GM04504 (cell line): ENCODE data around the gene DDR2.

Source experiments
- DNase-seq: peaks from one replicate; pipeline ENCODE4 v3.0.0-alpha.2; 2012; ENCODE audit warnings: low read depth

Gene DDR2

DNA sequence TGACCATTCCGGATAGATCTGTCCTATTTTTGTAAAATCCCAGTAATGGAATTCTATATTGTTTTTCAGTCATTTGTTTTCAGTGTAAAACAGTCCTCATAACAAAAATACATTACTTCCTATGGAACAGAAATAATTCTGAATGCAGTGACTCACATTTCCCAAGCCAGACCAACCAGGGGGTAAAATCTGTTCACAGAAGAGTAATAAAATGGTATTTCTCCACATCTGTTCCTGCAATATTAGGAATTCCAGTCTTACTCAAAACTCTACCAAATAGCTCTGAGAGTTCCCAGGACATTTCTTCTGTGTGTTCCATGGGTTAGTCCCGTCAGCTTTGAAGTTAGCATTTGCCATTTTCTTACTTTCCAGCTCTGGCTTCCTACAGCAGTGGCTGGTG, 2.6 kb upstream of the DDR2 start:
- peak; percentile 65 for DNase-seq

DNA sequence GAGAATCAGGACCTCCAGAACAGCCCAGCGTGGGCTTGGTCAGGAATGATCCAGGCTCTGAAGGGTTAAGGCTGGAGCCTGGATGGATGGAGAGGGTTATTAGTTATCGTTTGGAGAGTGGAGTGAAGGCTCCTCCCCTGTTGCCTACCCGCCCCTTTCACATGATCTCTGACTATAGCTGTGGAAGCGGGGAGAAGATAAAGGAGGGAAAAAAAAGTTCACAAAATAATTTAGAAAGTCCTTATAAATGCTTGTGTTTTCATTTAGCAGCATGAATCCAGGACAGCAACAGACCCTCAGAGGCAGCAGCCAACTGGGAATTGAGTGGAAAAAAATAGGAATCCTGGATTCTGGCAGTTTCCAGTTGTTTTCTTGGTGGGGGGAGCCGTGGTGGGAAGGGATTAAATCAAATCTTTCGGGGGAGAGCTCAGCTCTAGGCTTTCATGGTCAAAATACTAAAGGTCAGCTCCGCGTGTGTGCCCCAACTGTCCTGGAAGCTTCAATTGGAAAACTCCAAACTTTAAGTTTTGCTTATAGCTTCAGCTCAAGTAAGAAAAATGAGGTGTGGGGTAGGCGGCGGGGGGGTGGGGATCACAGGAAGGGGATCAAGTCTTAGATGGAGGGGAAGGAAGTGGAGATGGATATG, 595 bp upstream of the DDR2 start:
- DNase-seq: no peak

DNA sequence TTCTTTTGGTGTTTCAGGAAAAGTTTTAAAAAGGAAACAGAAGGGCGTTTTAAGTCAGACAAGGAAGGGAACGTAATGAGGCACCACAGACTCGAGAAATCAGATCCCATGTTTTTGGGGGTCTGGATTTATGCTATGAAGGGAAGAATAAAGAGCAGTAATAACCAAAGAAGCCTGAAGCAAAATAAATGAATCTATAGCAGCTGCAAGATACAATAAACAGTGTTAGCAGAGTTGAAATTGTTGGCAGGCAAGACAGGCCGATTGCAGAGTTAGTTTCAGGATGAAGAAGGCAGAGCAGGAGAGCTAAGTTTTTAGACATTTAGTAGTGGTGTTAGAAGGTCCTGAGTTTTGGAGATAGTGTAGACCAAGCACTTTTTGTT, 425 bp downstream of the DDR2 start:
- DNase-seq: no peak

DNA sequence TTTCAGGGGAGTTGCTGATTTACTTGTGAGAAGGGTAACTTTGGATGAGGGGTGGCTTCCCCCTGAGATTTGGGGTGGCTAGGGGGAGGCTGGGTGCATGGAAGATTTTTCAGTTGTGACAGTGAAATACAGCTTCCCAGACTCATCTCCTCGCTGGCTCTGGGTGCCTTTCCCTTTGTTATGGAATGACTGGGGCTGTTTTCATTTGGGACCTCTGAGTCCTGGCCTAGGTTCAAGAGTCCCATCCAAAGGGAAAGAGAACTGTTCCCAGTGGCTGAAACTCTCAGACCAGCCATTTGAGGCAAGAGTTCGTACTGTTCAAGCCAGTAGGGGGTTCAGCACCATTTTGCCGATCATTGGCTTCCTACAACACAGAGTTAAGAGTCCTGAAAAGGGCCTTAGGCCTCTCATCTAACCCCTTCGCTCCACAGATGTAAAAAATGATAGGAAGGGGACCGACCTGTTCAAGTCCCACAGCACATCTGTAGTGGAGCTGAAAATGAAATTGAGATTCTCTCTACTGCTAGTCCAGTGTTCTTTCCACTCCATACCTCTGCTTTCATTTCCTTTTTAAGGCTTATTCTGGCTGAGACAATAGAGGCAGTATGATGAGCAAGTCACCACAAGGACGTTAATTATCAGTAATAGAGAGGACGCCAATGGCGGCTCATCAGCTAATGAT, 958 bp downstream of the DDR2 start:
- DNase-seq: no peak

DNA sequence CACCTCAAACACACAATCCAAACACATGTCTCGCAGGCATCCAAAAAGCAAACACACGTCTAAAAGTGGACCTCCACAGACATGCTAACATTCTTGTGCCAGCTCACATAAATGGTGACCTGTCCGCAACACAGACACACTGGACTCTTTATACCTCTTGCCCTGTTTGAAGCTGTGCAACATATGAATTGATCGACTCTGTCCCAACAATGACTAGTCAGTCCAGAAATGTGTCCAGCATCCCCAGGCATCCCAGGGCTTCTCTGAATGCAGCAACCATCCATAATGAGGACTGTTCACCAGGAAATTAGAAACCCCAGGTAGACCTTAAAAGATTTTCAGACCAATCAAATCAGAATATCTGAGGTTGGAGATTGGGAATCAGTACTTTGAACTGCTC, 3.2 kb downstream of the DDR2 start:
- no peak for DNase-seq

DNA sequence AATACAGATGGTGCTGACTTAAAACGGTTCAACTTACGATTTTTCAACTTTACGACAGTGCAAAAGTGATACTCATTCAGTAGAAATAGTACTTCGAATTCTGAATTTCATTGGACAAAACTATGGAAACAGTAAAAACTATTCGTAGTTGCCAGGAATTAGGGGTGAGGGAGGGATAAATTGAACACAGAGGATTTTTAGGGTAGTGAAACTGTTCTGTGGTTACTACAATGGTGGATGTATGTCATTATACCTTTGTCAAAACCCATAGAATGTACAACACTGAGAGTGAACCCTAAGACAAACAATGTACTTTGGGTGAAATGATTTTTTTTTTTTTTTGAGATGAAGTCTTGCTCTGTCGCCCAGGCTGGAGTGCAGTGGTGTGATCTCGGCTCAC, 7.5 kb downstream of the DDR2 start:
- no peak for DNase-seq

DNA sequence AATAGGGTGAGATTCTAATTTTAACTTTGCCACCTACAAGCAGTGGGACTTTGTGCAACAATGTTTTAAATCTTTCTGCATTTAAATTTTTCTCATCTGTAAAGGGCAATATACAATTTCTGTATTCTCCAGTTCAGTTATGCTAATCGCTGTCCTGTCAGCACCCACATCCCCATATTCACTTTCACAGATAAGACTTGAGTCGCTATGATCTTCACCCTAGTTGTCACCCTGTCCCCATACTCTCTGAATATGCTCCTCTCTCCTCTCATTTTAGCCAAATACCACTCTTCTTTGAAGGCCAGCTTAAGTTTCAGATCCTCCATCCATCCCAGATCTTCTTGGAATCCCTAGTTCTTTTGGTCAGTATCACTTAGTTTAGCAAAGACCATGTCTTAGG, 8.8 kb downstream of the DDR2 start:
- no peak for DNase-seq

DNA sequence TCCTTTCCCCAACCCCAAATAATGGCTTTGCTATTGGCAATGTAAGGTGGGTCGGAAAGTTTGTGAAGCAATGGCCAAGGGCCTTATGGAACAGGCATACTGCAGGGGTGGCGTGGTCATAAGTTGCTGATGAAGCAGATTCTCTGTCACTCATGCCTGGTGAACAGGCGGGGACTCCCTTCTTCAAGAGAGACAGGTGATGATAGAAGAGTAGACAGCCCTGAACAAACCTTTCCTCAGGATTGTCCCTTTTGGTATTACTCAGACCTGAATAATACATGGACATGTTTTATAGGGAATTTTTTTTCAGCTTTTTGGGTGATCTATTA, 12.7 kb downstream of the DDR2 start:
- no peak for DNase-seq

DNA sequence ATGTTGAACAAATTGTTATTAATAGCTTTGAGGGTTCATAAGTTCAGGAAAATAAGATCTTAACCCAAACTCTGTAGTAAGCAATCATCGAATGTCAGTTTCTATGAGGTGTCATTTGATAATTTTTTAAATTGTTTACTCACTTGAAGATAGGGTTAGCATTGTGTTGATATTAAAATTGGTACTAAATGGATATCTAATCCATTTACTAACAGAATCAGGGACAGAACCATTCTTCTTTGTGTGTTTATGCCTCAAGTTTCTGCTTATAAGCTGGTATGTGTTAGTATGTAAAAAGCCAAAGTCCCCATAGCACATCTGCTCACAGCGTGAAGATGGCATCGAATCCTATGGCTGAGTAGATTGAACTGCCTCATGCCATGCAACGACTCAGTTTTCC, 13.4 kb downstream of the DDR2 start:
- DNase-seq: no peak

DNA sequence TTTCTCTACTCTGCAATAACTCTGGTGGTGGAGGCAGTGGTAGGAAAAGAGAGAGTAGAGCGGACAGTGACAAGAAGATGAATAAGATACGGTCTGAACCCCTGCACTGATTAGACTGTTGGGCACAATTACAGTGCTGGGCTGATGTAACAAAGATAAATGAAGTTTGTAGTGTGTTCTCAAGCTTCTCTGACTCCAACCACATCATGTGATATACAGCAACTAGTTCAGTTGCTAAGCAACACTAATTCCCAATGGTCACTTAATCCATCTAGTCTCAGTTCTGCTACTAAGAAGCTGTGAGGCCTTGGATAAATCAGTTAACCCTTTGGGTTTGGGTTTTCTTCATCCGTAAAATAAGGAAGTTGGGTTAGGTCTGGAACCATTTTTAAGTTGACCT, 17.3 kb downstream of the DDR2 start:
- no peak for DNase-seq

DNA sequence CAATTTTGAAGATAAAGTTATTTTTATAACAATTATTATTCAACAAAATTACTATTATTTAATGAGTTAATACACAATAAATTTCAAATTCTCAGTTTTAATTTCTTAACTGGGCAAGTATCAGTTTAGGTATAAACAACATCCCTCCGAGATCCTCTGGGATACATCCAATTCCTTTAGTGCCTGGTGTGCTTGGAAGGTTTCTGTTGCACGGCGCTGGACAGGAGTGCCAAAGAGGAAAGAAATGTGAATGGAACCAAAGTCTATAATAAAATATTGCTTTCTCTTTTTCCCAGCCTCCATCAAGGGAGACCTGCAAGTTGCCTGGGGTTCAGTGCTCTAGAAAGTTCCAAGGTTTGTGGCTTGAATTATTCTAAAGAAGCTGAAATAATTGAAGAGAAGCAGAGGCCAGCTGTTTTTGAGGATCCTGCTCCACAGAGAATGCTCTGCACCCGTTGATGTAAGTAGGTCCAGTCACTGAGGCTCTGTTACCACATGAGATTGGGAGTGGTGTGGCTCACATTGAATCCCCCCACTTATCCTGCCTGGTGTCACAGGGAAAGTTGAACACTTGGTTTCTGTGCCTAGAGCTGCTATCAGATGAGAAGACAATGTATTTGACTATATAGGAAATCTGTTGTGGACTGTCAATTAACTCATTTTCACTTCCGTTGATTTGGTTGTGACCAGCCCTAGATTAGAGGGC, 22.8 kb downstream of the DDR2 start:
- no peak for DNase-seq

DNA sequence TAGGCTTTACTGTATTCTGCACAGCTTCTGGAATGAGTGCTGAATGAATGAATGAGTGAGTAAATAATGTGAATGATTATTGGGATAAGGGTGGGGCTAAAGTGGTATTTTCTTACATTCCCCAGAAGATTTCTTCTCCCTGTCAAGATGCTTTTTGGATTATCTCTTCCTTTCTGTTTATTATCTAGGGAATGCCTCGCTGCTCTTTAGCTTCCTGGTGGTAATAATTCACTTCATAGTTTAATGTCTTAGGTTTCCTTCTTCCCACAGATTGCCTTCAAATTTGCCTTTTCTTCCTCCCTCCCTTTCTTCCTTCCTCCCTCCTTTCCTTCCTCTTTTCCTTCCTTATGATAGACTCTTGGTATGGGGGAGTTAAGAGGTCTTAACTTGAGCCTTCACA, 24.0 kb downstream of the DDR2 start:
- no peak for DNase-seq

DNA sequence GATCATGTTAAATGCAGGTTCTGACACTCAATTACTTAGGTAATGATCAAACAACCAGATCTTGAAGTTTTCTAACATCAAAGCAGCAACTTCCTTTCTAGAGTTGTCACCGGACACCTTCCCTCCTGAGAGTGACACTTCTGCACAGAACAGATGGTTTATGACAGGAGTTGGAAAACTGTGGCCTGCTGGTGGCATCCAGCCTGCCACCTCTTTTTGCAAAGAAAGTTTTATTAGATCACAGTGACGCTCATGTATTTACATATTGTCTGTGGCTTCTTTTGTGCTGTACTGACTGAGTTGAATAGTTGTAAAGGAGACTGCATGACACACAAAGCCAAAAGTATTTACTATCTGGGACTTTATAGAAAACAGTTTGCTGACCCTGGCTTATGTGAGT, 28.3 kb downstream of the DDR2 start:
- no peak for DNase-seq

DNA sequence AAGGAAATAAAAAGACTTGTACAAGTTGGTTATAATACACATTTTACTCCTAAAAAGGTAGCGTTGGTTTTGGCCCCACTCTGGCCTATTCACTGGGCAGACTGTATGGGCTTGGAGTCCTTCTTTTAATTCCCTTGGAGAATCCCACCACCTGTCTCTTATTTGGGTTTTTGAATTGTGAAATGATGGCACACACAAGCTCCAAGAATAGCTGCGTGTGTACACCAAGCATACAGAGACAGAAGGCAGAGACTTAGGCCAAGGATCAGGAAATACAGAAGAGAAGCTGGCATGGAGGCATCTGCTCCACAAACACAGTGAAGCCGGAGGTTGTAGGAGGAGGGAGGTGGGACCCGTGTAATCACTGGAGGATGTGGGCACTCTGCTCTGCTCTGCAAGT, 29.1 kb downstream of the DDR2 start:
- no peak for DNase-seq

DNA sequence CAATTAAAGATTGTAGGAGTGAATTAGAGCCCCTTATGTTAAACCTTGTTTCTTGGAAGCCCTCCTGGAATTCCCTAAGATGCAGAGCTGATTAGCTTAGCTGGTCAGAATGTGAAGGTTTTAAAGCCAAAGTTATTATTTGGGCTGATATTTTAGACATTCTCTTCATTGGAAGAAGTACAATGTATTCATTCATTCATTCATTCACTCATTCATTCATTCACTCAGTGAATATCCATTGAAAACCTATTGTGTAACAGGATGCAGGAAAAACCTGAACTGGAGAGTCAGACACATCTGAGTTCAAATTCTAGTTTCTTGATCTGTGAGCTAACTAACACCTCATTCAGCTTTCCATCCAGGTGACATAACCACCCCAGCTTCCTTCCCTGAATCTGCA, 29.7 kb downstream of the DDR2 start:
- DNase-seq: no peak

DNA sequence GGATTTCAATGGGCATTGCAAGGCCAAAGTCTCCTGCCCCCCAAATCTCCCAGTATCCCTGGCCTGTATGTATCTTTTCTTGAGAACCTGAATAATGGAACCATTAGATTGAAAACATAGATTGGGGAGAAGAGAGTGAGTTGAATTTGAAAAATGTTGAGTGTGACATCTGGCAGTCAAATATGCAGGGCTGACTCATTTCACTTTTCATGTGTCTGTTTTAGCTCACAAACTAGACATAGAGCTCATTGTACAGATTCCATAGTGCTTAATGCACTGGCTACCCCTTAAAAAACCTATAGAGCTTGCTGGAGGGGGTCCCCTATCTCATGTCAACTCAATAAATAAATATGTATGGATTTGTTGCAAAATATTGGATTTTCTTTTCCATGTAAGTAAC, 30.8 kb downstream of the DDR2 start:
- DNase-seq: no peak

DNA sequence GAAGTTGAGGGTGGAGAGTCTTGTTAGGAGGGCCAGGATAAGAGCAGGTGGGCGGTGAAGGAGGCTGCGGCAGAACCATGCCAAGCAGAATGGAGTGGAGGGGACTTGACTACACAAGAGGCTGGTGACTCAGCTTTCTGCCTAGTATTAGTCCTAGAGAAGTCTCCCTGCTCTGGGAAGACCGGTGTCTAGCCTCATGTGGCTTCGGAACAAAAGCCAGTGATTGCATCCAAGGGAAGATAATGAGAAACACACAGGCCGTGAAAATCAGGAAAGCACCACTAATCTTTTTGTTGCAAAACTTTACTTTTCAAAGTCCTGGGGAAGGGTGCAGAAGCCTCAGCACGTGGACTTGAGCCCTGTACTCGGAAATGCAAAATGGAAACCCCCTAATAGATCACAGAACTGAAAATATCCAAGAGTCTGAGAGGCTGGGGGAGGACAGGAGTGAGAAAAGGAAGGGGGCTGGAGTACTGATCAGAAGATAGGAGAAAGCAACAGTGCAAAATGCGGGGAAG, 31.4 kb downstream of the DDR2 start:
- peak; percentile 79 for DNase-seq

DNA sequence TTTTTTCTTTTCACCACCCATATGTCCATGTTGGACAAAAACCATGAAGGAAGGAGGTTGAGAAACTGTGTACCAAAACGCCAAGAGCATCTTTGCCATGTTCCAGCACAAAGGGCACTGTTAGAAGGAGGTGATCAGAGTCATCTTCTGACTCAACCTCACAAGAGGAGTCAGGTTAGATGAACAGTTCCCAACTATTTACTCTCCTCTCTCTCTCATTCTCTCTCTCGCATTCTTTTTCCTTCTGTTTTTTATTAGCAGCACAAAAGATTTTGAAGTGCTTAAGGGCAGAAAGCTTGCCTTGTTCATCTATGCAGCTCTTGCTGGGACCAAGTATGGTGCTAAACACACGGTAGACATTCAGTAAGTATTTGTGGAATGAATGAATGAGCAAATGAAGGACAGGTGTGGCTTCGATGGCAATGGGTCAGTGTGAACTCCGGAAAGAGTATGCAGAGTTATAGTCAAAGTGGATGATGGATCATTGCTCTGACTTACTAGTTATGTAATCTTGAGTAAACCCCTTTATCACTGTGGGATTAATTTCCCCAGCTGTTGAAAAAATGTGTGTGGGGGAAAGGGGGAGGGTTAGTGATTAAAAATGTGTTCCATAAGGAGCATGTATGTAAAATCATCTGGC, 33.9 kb downstream of the DDR2 start:
- DNase-seq: no peak

DNA sequence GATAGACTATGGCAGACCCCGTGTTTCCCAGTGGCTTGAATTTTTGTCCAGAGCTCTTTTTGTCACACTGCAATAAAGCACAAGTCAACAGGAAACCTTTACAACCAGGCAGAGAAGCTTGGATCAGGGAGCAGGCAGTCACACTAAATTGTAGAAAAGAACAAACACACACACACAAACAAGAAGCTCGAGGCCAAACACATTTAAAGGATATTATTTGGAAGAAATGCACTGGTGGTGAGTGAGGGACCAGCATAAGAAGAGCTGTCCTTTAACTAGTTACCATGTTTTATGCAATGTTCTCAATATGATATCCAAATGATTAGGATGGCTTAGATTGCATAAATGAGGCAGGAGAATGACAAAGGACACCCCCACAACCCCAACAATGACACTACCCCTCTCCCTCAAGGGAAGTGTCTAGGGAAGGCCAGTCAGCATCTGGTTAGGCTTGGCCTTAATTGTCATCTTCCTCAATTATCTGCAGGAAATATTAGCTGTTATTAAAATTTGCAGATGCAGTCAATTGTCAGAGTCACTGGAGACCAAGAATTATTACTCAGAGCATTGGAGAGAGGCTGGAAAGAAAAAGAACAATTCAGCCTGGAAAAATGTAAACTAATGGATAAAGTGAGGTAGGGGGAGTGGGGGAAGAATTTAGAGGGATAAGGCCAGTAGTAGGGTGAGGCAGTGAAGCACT, 35.3 kb downstream of the DDR2 start:
- DNase-seq: no peak

DNA sequence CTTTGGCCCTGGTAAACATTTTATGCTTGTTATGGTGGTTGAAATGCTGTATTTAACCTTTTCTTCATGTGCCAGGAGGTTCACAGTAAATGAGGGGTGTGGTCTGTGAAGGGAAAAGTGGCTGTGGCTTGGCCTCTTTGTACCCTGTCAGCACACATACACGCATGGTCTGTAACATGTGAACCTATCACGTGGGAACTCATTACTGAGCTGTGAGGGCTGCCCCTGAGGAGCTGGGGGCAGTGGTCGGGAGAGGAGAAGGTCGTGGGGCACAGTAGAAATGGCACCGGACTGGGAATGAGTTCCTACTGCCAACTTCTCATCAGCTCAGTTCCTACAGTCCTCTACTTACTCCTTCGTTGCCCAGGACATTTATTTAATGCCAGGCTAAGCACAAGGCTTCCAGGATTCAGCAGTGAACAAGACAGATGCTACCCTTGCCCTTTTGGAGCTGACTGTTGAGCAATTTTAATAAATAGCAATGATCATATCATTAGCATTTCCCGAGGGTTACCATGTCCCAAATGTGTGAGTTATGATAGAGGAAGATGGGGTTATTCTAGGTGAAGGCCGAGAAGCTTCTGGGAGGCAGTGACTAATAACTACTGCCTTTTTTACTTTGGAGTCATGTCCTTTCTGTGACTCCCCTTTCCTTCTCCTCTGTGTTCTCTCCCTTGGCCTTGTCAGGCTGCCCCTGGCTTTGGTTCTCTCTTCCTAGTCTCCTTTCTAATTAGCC, 38.8 kb downstream of the DDR2 start:
- DNase-seq: peak; percentile 66

DNA sequence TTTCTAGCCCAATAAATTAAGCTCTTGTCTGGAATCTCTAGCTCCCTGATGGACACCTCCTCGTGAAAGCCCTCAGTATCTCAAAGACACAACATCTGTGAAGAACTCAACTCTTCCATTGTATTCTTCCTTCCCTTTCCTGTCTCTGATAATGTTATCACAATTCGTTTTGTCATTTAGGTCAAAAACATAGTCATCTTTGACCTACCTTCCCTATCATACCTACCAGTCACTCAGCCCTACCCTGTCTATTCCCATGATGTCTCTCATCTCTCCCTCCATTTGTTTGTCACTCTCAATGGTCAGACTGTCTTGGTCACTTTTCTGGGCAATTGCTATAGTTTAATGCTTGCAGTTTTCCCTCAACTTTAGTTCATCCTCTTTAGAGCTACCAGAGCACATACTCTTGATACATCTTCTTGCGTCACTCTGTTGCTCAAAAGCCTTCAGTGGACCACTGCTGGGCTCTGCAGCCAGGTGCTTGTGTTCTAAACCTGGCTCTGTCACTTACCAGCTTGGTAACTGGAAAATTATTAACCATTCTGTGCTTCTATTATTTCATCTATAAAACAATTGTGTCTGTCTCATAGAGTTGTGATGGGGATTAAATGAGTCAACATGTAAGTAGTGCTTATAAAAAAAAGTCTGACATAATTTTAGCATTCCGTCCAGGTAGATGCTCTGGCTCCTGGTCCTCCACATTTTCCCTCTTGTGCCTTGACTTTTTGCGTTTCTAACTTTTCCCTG, 39.6 kb downstream of the DDR2 start:
- no peak for DNase-seq
